Activated naive CD8-positive, alpha-beta T cell (primary cell): ENCODE results near the gene TLX2.
"Not testable (repeated sequence)": the region's sequence is repeated elsewhere in the genome, so short reads cannot be mapped to it uniquely, and the experiment has no call there.

ENCODE experiments used
- H3K27ac Mint-ChIP-seq: one replicate; pipeline ENCODE4 v1.8.0; 2021; ENCODE audit warnings: mixed read lengths
- H3K27me3 Mint-ChIP-seq: one replicate; pipeline ENCODE4 v1.8.0; 2021; ENCODE audit warnings: mixed read lengths
- H3K36me3 Mint-ChIP-seq: one replicate; pipeline ENCODE4 v1.8.0; 2021; ENCODE audit warnings: mixed read lengths
- H3K4me1 Mint-ChIP-seq: one replicate; pipeline ENCODE4 v1.8.0; 2021; ENCODE audit warnings: low read depth, mixed read lengths
- H3K4me3 Mint-ChIP-seq: one replicate; pipeline ENCODE4 v1.8.0; 2021; ENCODE audit warnings: mild to moderate bottlenecking, mixed read lengths
- H3K9me3 Mint-ChIP-seq: one replicate; pipeline ENCODE4 v1.8.0; 2021; ENCODE audit warnings: low read depth, mixed read lengths

The TLX2 gene

GRCh38 chr2:74514368-74515270 lies at the start of gene TLX2:
Gene TLX2, plus strand, starts transcription at chr2:74514450. Its CDS starts 357 bp downstream, at chr2:74514807.
- peaks cover 46% of the 10 kb centered on the region for H3K27me3 Mint-ChIP-seq
- H3K27ac Mint-ChIP-seq, result no peak within 1 kb of the TSS
- no peaks in the 10 kb centered on the region for H3K9me3 Mint-ChIP-seq

GRCh38 chr2:74470742-74471141 lies 43.5 kb upstream of the TLX2 start:
- Mint-ChIP-seq H3K27ac (peak overlapping the region; percentile 94), H3K4me1 (peaks cover 23% of the 10 kb centered on the region), H3K4me3 (peak overlapping the region; percentile 80)
- H3K9me3 Mint-ChIP-seq, H3K27me3 Mint-ChIP-seq, H3K36me3 Mint-ChIP-seq: not testable (repeated sequence)

More at GRCh38 chr2:74514368-74515270, at the start of gene TLX2:
- no peaks in the 10 kb centered on the region for H3K36me3 Mint-ChIP-seq
- peaks cover 14% of the 10 kb centered on the region for H3K4me1 Mint-ChIP-seq
- H3K4me3 Mint-ChIP-seq, result peak within 1 kb of the TSS; percentile 65

GRCh38 chr2:74471332-74472065 lies 42.8 kb upstream of the TLX2 start:
- peaks cover 4% of the 10 kb centered on the region for H3K36me3 Mint-ChIP-seq
- no peaks in the 10 kb centered on the region for H3K27me3 Mint-ChIP-seq
- peak overlapping the region; percentile 99 for H3K4me3 Mint-ChIP-seq
- no peaks in the 10 kb centered on the region for H3K9me3 Mint-ChIP-seq
- H3K4me1 Mint-ChIP-seq, result peaks cover 21% of the 10 kb centered on the region
- H3K27ac Mint-ChIP-seq, result peak overlapping the region; percentile 97

GRCh38 chr2:74472086-74472944 lies 41.9 kb upstream of the TLX2 start, which contains the start of gene MRPL53:
Gene MRPL53, minus strand, starts transcription at chr2:74472680. Its CDS starts 20 bp downstream, at chr2:74472660.
- H3K4me1 Mint-ChIP-seq, result peaks cover 21% of the 10 kb centered on the region
- no peaks in the 10 kb centered on the region for H3K27me3 Mint-ChIP-seq
- peaks cover 4% of the 10 kb centered on the region for H3K36me3 Mint-ChIP-seq
- no peaks in the 10 kb centered on the region for H3K9me3 Mint-ChIP-seq
- peak within 1 kb of the TSS; percentile 99 for H3K4me3 Mint-ChIP-seq
- peak within 1 kb of the TSS; percentile 97 for H3K27ac Mint-ChIP-seq

GRCh38 chr2:74472945-74473258 lies 41.3 kb upstream of the TLX2 start:
- Mint-ChIP-seq H3K27me3 (no peaks in the 10 kb centered on the region), H3K36me3 (peaks cover 7% of the 10 kb centered on the region), H3K4me3 (peak overlapping the region; percentile 99), H3K9me3 (no peaks in the 10 kb centered on the region), H3K27ac (peak overlapping the region; percentile 97), H3K4me1 (peaks cover 21% of the 10 kb centered on the region)

- Mint-ChIP-seq H3K36me3 (peaks cover 7% of the 10 kb centered on the region), H3K27ac (no peak overlapping the region), H3K9me3 (no peaks in the 10 kb centered on the region), H3K27me3 (no peaks in the 10 kb centered on the region), H3K4me1 (peaks cover 25% of the 10 kb centered on the region), H3K4me3 (no peak overlapping the region)
These were observed 39.8 kb upstream of the TLX2 start for GRCh38 chr2:74474481-74474880.

GRCh38 chr2:74474899-74475298 lies 39.4 kb upstream of the TLX2 start:
- Mint-ChIP-seq H3K27ac (no peak overlapping the region), H3K9me3 (no peaks in the 10 kb centered on the region), H3K36me3 (peaks cover 7% of the 10 kb centered on the region)

GRCh38 chr2:74481431-74481830 lies 32.8 kb upstream of the TLX2 start:
- H3K27me3 Mint-ChIP-seq, result no peaks in the 10 kb centered on the region
- no peaks in the 10 kb centered on the region for H3K9me3 Mint-ChIP-seq
- H3K36me3 Mint-ChIP-seq, result peaks cover 4% of the 10 kb centered on the region
- H3K4me3 Mint-ChIP-seq, result peak overlapping the region; percentile 99
- H3K27ac Mint-ChIP-seq, result no peak overlapping the region
- peaks cover 36% of the 10 kb centered on the region for H3K4me1 Mint-ChIP-seq

More at GRCh38 chr2:74474899-74475298, 39.4 kb upstream of the TLX2 start:
- Mint-ChIP-seq H3K27me3 (no peaks in the 10 kb centered on the region), H3K4me3 (no peak overlapping the region), H3K4me1 (peaks cover 25% of the 10 kb centered on the region)

GRCh38 chr2:74481961-74482800 lies 32.1 kb upstream of the TLX2 start:
- no peaks in the 10 kb centered on the region for H3K9me3 Mint-ChIP-seq
- peak overlapping the region; percentile 99 for H3K4me3 Mint-ChIP-seq
- peaks cover 4% of the 10 kb centered on the region for H3K36me3 Mint-ChIP-seq
- H3K27me3 Mint-ChIP-seq, result no peaks in the 10 kb centered on the region
- peaks cover 38% of the 10 kb centered on the region for H3K4me1 Mint-ChIP-seq
- H3K27ac Mint-ChIP-seq, result peak overlapping the region; percentile 99

- H3K4me1 Mint-ChIP-seq, result peaks cover 38% of the 10 kb centered on the region
- no peaks in the 10 kb centered on the region for H3K27me3 Mint-ChIP-seq
- no peaks in the 10 kb centered on the region for H3K36me3 Mint-ChIP-seq
These were observed 31.2 kb upstream of the TLX2 start, which contains the start of the genes CCDC142 and TTC31 for GRCh38 chr2:74482801-74483674. Gene CCDC142, minus strand, starts transcription at chr2:74482998. Its CDS starts 161 bp downstream, at chr2:74482837. Gene TTC31, plus strand, starts transcription at chr2:74483081. Its CDS starts 15 bp downstream, at chr2:74483096.

GRCh38 chr2:74483675-74484164 lies 30.5 kb upstream of the TLX2 start:
- Mint-ChIP-seq H3K4me3 (peak overlapping the region; percentile 99), H3K4me1 (peaks cover 38% of the 10 kb centered on the region)
- H3K9me3 Mint-ChIP-seq, H3K27ac Mint-ChIP-seq, H3K27me3 Mint-ChIP-seq, H3K36me3 Mint-ChIP-seq: not testable (repeated sequence)

More at GRCh38 chr2:74482801-74483674, 31.2 kb upstream of the TLX2 start, which contains the start of the genes CCDC142 and TTC31:
- peak within 1 kb of the TSS; percentile 99 for H3K4me3 Mint-ChIP-seq
- H3K27ac Mint-ChIP-seq, result peak within 1 kb of the TSS; percentile 99
- no peaks in the 10 kb centered on the region for H3K9me3 Mint-ChIP-seq

- Mint-ChIP-seq H3K27ac (no peak overlapping the region), H3K9me3 (no peaks in the 10 kb centered on the region), H3K27me3 (no peaks in the 10 kb centered on the region), H3K4me1 (peaks cover 22% of the 10 kb centered on the region), H3K4me3 (no peak overlapping the region), H3K36me3 (peaks cover 8% of the 10 kb centered on the region)
These were observed 28.1 kb upstream of the TLX2 start for GRCh38 chr2:74486141-74486540.
